ENCODE data around the gene GNAI2.

GRCh38 chr3:50297384-50297775 is 61.4 kb downstream of the GNAI2 start:
- TF ChIP-seq, protein P1, sequence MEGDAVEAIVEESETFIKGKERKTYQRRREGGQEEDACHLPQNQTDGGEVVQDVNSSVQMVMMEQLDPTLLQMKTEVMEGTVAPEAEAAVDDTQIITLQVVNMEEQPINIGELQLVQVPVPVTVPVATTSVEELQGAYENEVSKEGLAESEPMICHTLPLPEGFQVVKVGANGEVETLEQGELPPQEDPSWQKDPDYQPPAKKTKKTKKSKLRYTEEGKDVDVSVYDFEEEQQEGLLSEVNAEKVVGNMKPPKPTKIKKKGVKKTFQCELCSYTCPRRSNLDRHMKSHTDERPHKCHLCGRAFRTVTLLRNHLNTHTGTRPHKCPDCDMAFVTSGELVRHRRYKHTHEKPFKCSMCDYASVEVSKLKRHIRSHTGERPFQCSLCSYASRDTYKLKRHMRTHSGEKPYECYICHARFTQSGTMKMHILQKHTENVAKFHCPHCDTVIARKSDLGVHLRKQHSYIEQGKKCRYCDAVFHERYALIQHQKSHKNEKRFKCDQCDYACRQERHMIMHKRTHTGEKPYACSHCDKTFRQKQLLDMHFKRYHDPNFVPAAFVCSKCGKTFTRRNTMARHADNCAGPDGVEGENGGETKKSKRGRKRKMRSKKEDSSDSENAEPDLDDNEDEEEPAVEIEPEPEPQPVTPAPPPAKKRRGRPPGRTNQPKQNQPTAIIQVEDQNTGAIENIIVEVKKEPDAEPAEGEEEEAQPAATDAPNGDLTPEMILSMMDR (IDR thresholded peaks at IDR 0.05) = no peak
- TF ChIP-seq POLR2A (IDR thresholded peaks at IDR 0.05) = no peak

All from Peyer's patch (tissue), 4 donors.